Embryonic facial prominence (tissue), 1 donor: ENCODE results near the gene ODF2.
"Not testable (repeated sequence)": the region's sequence is repeated elsewhere in the genome, so short reads cannot be mapped to it uniquely, and the experiment has no call there.

Experiments used
- DNase-seq: peaks from one replicate; pipeline ENCODE4 v3.0.0-alpha.2; 2016; ENCODE audit errors: extremely low spot score

ODF2 gene

GRCh38 chr9:128484686-128485413 is 29.0 kb downstream of the ODF2 start:
- no peak for DNase-seq

- no peak for DNase-seq
These were observed 29.6 kb downstream of the ODF2 start for GRCh38 chr9:128485414-128485855.

- DNase-seq: no peak
These were observed 30.4 kb downstream of the ODF2 start for GRCh38 chr9:128486201-128486600.

- DNase-seq: no peak
These were observed 37.6 kb downstream of the ODF2 start for GRCh38 chr9:128493424-128493823.

GRCh38 chr9:128494108-128494745 is 38.4 kb downstream of the ODF2 start:
- DNase-seq: no peak

- DNase-seq: no peak
These were observed 38.9 kb downstream of the ODF2 start for GRCh38 chr9:128494746-128495129.

- no peak for DNase-seq
These were observed 39.5 kb downstream of the ODF2 start for GRCh38 chr9:128495296-128495695.

- no peak for DNase-seq
These were observed 40.1 kb downstream of the ODF2 start for GRCh38 chr9:128495804-128496417.

- no peak for DNase-seq
These were observed 42.2 kb downstream of the ODF2 start for GRCh38 chr9:128497824-128498610.

- DNase-seq: no peak
These were observed 43.1 kb downstream of the ODF2 start for GRCh38 chr9:128498911-128499310.

GRCh38 chr9:128499920-128500319 is 44.1 kb downstream of the ODF2 start:
- DNase-seq: no peak

- DNase-seq: not testable (repeated sequence)
These were observed 47.6 kb downstream of the ODF2 start for GRCh38 chr9:128503415-128503825.

- no peak for DNase-seq
These were observed 48.1 kb downstream of the ODF2 start for GRCh38 chr9:128503870-128504269.

- peak; percentile 88 for DNase-seq
These were observed 48.9 kb downstream of the ODF2 start, which contains the start of gene GLE1 for GRCh38 chr9:128504485-128505413. Gene GLE1, plus strand, starts transcription at chr9:128504719. Its CDS starts 87 bp downstream, at chr9:128504806.

GRCh38 chr9:128505414-128505765 is 49.6 kb downstream of the ODF2 start:
- no peak for DNase-seq

GRCh38 chr9:128505906-128506305 is 50.1 kb downstream of the ODF2 start:
- not testable (repeated sequence) for DNase-seq

GRCh38 chr9:128512820-128513219 is 57.0 kb downstream of the ODF2 start:
- no peak for DNase-seq

GRCh38 chr9:128521956-128522355 is 66.2 kb downstream of the ODF2 start:
- no peak for DNase-seq

- no peak for DNase-seq
These were observed 67.6 kb downstream of the ODF2 start for GRCh38 chr9:128523199-128523925.

GRCh38 chr9:128526720-128527119 is 70.9 kb downstream of the ODF2 start:
- DNase-seq: no peak
